HUES48 (cell line): ENCODE measurements around the gene AK4.

Source experiments
- H3K27ac ChIP-seq: one replicate; pipeline ENCODE4 v1.7.0; 2013; ENCODE audit warnings: low read depth, low read length, inconsistent platforms
- H3K27me3 ChIP-seq: 2 replicates; pipeline ENCODE4 v1.6.1; 2013; ENCODE audit warnings: mild to moderate bottlenecking, low read length; ENCODE audit not compliant: control insufficient read depth, insufficient read depth
- H3K36me3 ChIP-seq: 2 replicates; pipeline ENCODE4 v1.6.1; 2013; ENCODE audit warnings: low read length; ENCODE audit not compliant: control insufficient read depth, insufficient read depth
- H3K4me1 ChIP-seq: 2 replicates; pipeline ENCODE4 v1.6.1; 2013; ENCODE audit warnings: mild to moderate bottlenecking, low read length; ENCODE audit not compliant: control insufficient read depth, insufficient read depth
- H3K4me3 ChIP-seq: 2 replicates; pipeline ENCODE4 v1.5.1; 2013; ENCODE audit warnings: mild to moderate bottlenecking, low read depth, low read length
- H3K9ac ChIP-seq: 2 replicates; pipeline ENCODE4 v1.6.1; 2013; ENCODE audit warnings: mild to moderate bottlenecking, low read depth, low read length, moderate library complexity
- H3K9me3 ChIP-seq: 2 replicates; pipeline ENCODE4 v1.6.1; 2013; ENCODE audit warnings: low read length; ENCODE audit not compliant: control insufficient read depth, insufficient read depth

AK4 gene

GRCh38 chr1:65253800-65254319 is 105.9 kb downstream of the AK4 start:
- Histone ChIP-seq H3K4me3 (peak overlapping the region; percentile 72), H3K9me3 (no peaks in the 10 kb centered on the region), H3K27ac (no peak overlapping the region), H3K27me3 (peaks cover 28% of the 10 kb centered on the region), H3K36me3 (no peaks in the 10 kb centered on the region), H3K9ac (no peak overlapping the region), H3K4me1 (peaks cover 10% of the 10 kb centered on the region)

GRCh38 chr1:65254320-65255034 is 106.5 kb downstream of the AK4 start:
- Histone ChIP-seq H3K4me3 (peak overlapping the region; percentile 72), H3K9ac (peak overlapping the region; percentile 8; the same call in 1 of the 2 replicates), H3K9me3 (no peaks in the 10 kb centered on the region), H3K4me1 (peaks cover 10% of the 10 kb centered on the region), H3K27me3 (peaks cover 28% of the 10 kb centered on the region), H3K36me3 (no peaks in the 10 kb centered on the region), H3K27ac (no peak overlapping the region)

GRCh38 chr1:65255035-65255655 is 107.1 kb downstream of the AK4 start:
- Histone ChIP-seq H3K4me1 (peaks cover 10% of the 10 kb centered on the region), H3K36me3 (no peaks in the 10 kb centered on the region), H3K27ac (no peak overlapping the region), H3K4me3 (peak overlapping the region; percentile 72), H3K9ac (no peak overlapping the region), H3K27me3 (peaks cover 28% of the 10 kb centered on the region), H3K9me3 (no peaks in the 10 kb centered on the region)

GRCh38 chr1:65255656-65256050 is 107.7 kb downstream of the AK4 start:
- Histone ChIP-seq H3K4me3 (peak overlapping the region; percentile 72), H3K4me1 (peaks cover 10% of the 10 kb centered on the region), H3K27me3 (peaks cover 28% of the 10 kb centered on the region), H3K9me3 (no peaks in the 10 kb centered on the region), H3K36me3 (no peaks in the 10 kb centered on the region), H3K9ac (no peak overlapping the region), H3K27ac (no peak overlapping the region)

GRCh38 chr1:65256860-65257708 is 109.1 kb downstream of the AK4 start:
- no peaks in the 10 kb centered on the region for H3K9me3 ChIP-seq
- no peak overlapping the region for H3K9ac ChIP-seq
- H3K4me3 ChIP-seq: no peak overlapping the region
- H3K36me3 ChIP-seq: no peaks in the 10 kb centered on the region
- peaks cover 28% of the 10 kb centered on the region for H3K27me3 ChIP-seq
- H3K4me1 ChIP-seq: peaks cover 10% of the 10 kb centered on the region
- no peak overlapping the region for H3K27ac ChIP-seq

GRCh38 chr1:65258106-65258505 is 110.1 kb downstream of the AK4 start:
- no peak overlapping the region for H3K27ac ChIP-seq
- H3K9ac ChIP-seq: no peak overlapping the region
- peaks cover 24% of the 10 kb centered on the region for H3K27me3 ChIP-seq
- peaks cover 10% of the 10 kb centered on the region for H3K4me1 ChIP-seq
- no peaks in the 10 kb centered on the region for H3K36me3 ChIP-seq
- no peak overlapping the region for H3K4me3 ChIP-seq
- no peaks in the 10 kb centered on the region for H3K9me3 ChIP-seq

- H3K4me3 ChIP-seq: no peak overlapping the region
- H3K9me3 ChIP-seq: no peaks in the 10 kb centered on the region
- H3K9ac ChIP-seq: no peak overlapping the region
- H3K27ac ChIP-seq: no peak overlapping the region
- H3K27me3 ChIP-seq: peaks cover 11% of the 10 kb centered on the region
- no peaks in the 10 kb centered on the region for H3K36me3 ChIP-seq
- peaks cover 16% of the 10 kb centered on the region for H3K4me1 ChIP-seq
Measured at GRCh38 chr1:65259816-65260215, 111.8 kb downstream of the AK4 start.

- Histone ChIP-seq H3K4me3 (no peak overlapping the region), H3K9ac (no peak overlapping the region), H3K4me1 (peaks cover 11% of the 10 kb centered on the region), H3K9me3 (no peaks in the 10 kb centered on the region), H3K27me3 (no peaks in the 10 kb centered on the region; the same call in none of the 2 replicates), H3K36me3 (no peaks in the 10 kb centered on the region), H3K27ac (peak overlapping the region; percentile 11)
Measured at GRCh38 chr1:65260851-65261473, 113.0 kb downstream of the AK4 start.

GRCh38 chr1:65263286-65263685 is 115.3 kb downstream of the AK4 start:
- no peak overlapping the region for H3K4me3 ChIP-seq
- H3K36me3 ChIP-seq: no peaks in the 10 kb centered on the region
- peaks cover 23% of the 10 kb centered on the region for H3K4me1 ChIP-seq
- H3K9ac ChIP-seq: no peak overlapping the region
- H3K27ac ChIP-seq: no peak overlapping the region
- peaks cover 6% of the 10 kb centered on the region for H3K27me3 ChIP-seq
- no peaks in the 10 kb centered on the region for H3K9me3 ChIP-seq

- Histone ChIP-seq H3K27ac (peak overlapping the region; percentile 29), H3K4me1 (peaks cover 25% of the 10 kb centered on the region), H3K4me3 (peak overlapping the region; percentile 80), H3K9me3 (no peaks in the 10 kb centered on the region), H3K9ac (no peak overlapping the region), H3K36me3 (no peaks in the 10 kb centered on the region), H3K27me3 (peaks cover 6% of the 10 kb centered on the region)
Measured at GRCh38 chr1:65264197-65264929, 116.4 kb downstream of the AK4 start.
